GM12875 (cell line): ENCODE measurements around the gene NME8.

Experiments used
- H3K4me3 ChIP-seq: one replicate; pipeline ENCODE4 v1.5.1; 2011; ENCODE audit warnings: low read depth, low read length, control low read depth
- CTCF ChIP-seq: IDR thresholded peaks from 2 replicates; pipeline ENCODE4 v1.5.1; 2011; ENCODE audit warnings: low read depth, mild to moderate bottlenecking, control low read depth, inconsistent platforms, low read length, moderate library complexity, borderline replicate concordance; ENCODE audit not compliant: insufficient read depth

NME8 gene

GRCh38 chr7:37833107-37833817 lies 15.1 kb upstream of the NME8 start:
- H3K4me3 ChIP-seq, result peak overlapping the region; percentile 45
- peak; percentile 46 for TF ChIP-seq CTCF

GRCh38 chr7:37833818-37834146 lies 14.6 kb upstream of the NME8 start:
- TF ChIP-seq CTCF, result no peak
- no peak overlapping the region for H3K4me3 ChIP-seq

GRCh38 chr7:37853468-37853867 lies 5.1 kb downstream of the NME8 start:
- no peak overlapping the region for H3K4me3 ChIP-seq

GRCh38 chr7:37882086-37882485 lies 33.7 kb downstream of the NME8 start:
- H3K4me3 ChIP-seq, result no peak overlapping the region
- TF ChIP-seq CTCF, result no peak

More at GRCh38 chr7:37853468-37853867, 5.1 kb downstream of the NME8 start:
- TF ChIP-seq CTCF, result peak; percentile 41; the same call in 1 of the 2 replicates

- no peak overlapping the region for H3K4me3 ChIP-seq
- no peak for TF ChIP-seq CTCF
Observed at GRCh38 chr7:37893359-37893758, 45.0 kb downstream of the NME8 start.

GRCh38 chr7:37894671-37895070 lies 46.3 kb downstream of the NME8 start:
- no peak overlapping the region for H3K4me3 ChIP-seq
- TF ChIP-seq CTCF, result no peak

GRCh38 chr7:37899712-37900247 lies 51.4 kb downstream of the NME8 start:
- no peak for TF ChIP-seq CTCF

More at GRCh38 chr7:37899712-37900247, 51.4 kb downstream of the NME8 start:
- H3K4me3 ChIP-seq, result no peak overlapping the region
